OCI-LY3 (cell line): ENCODE measurements around the gene MAP3K6.

Source experiments
- EZH2phosphoT487 ChIP-seq: fragments of 200-600 bp; shearing (Covaris generic); IDR thresholded peaks from 2 replicates; pipeline ENCODE4 v1.6.1; 2018; ENCODE audit warnings: antibody characterized with exemption, mixed run types, low read depth
- TF ChIP-seq, protein P1 (sequence below): fragments of 200-600, 300-600 bp; sonication (generic); IDR thresholded peaks from 2 replicates; pipeline ENCODE4 v1.5.1; 2014; ENCODE audit warnings: antibody characterized with exemption, low read length, low read depth

DNA sequence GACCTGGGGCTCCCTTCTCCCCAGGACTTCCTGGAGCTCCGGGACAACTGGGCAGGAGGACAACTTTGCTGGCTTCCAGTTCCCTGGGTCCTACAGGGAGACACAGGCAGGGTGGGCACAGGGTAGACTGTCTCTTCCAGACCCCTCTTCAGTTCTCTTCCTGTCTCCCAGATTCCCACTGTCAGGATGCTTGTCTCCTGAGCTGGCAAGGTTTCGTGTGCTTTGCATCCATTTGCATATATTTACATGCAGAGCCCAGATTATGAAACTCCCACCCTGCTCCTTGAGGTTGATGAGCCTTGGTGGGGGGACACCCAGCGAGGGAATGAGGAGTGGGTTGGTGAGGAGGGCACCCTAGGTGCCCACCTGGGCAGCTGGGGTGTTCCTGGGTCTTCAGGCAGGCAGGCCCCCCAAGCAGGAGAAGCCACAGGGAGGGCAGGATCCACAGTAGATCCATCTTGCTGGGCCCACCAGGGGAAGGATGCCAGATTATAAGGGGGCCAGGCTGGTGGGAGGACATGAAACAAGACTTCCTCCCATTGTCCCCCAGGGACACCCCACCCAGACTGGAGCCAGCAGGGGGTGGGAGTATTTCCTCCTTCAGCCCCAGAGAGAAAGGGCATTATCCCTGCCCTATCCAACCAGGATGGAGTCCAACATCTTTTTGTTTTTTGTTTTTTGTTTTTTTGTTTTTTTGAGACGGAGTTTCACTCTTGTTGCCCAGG lies 7.8 kb upstream of the MAP3K6 start, which contains the start of gene FCN3:
- TF ChIP-seq, protein P1, sequence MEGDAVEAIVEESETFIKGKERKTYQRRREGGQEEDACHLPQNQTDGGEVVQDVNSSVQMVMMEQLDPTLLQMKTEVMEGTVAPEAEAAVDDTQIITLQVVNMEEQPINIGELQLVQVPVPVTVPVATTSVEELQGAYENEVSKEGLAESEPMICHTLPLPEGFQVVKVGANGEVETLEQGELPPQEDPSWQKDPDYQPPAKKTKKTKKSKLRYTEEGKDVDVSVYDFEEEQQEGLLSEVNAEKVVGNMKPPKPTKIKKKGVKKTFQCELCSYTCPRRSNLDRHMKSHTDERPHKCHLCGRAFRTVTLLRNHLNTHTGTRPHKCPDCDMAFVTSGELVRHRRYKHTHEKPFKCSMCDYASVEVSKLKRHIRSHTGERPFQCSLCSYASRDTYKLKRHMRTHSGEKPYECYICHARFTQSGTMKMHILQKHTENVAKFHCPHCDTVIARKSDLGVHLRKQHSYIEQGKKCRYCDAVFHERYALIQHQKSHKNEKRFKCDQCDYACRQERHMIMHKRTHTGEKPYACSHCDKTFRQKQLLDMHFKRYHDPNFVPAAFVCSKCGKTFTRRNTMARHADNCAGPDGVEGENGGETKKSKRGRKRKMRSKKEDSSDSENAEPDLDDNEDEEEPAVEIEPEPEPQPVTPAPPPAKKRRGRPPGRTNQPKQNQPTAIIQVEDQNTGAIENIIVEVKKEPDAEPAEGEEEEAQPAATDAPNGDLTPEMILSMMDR: no peak
- no peak for TF ChIP-seq EZH2phosphoT487
